ENCODE results near the gene FBN1. TPM values are rescaled to one million over a fixed set of nuclear protein-coding genes. Genes with fewer than 3 reads are reported as not detected.

The FBN1 gene
- total and polyA plus RNA-seq, 10 of the 15 experiments (the other 5 are each of a cell fraction or from before 2014, with no cell fraction given), result 2.2 to 15.3 (median 7.0) TPM

GRCh38 chr15:48360841-48361240, 284.7 kb downstream of the FBN1 start:
- ChIA-PET SMC1A (ENCODE audit: uncharacterized antibody, unreplicated experiment) (interaction anchor here (1.4 to 5.0 kb wide), 3 partner anchors 42 to 440 kb away, joined by 5 to 58 read pairs (median 32); no protein-coding TSS in a partner anchor), CTCF (interaction anchor here (1.6 to 7.0 kb wide), 4 partner anchors 9 to 500 kb away, joined by 14 to 88 read pairs (median 56); no protein-coding TSS in a partner anchor), RAD21 (ENCODE audit: unreplicated experiment) (interaction anchor here (1.3 to 5.2 kb wide), 4 partner anchors 42 to 499 kb away, joined by 4 to 46 read pairs (median 15); no protein-coding TSS in a partner anchor), POLR2A (no interaction called here)
- Histone ChIP-seq H3K9me3 (replicated peaks; ENCODE audit: control insufficient read depth, insufficient read depth, low read length) (no peaks in the 10 kb centered on the region), H3K4me1 (ENCODE audit: control insufficient read depth, insufficient read depth, low read length) (peaks cover 10% of the 10 kb centered on the region), H4K20me1 (ENCODE audit: control insufficient read depth, insufficient read depth) (no peaks in the 10 kb centered on the region), H3K79me2 (ENCODE audit: control insufficient read depth, insufficient read depth, low read length) (no peaks in the 10 kb centered on the region), H3K4me2 (ENCODE audit: control insufficient read depth, insufficient read depth) (no peak overlapping the region), H3K4me3 (no peak overlapping the region), H2AFZ (ENCODE audit: control insufficient read depth, low read depth, low read length) (no peak overlapping the region), H3K9ac (ENCODE audit: control insufficient read depth, insufficient read depth, low read length) (no peak overlapping the region), H3K36me3 (ENCODE audit: control insufficient read depth in 2 of 2, insufficient read depth in 2 of 2, low read length in 1 of 2) (no peaks in the 10 kb centered on the region), H3K27ac (ENCODE audit: control insufficient read depth, insufficient read depth) (no peak overlapping the region), H3K27me3 (replicated peaks in 1 of 2; ENCODE audit: control insufficient read depth in 2 of 2, insufficient read depth in 2 of 2, low read length in 1 of 2) (no peaks in the 10 kb centered on the region)
- DNase-seq (ENCODE audit: low read depth, low spot score) (no peak), ATAC-seq (0 out of 3 replicates have a peak, but pooled peaks have one; percentile 10), FAIRE-seq (peak; percentile 38)
- TF ChIP-seq ETV6 (conservative IDR thresholded peaks at IDR 0.05 in 1 of 2, IDR thresholded peaks at IDR 0.05 in 1 of 2; ENCODE audit: borderline replicate concordance in 1 of 2, low read depth in 1 of 2) (no peak), HDAC2 (IDR thresholded peaks at IDR 0.05) (no peak), CREM (IDR thresholded peaks at IDR 0.05; ENCODE audit: low read depth) (no peak), ATF3 (IDR thresholded peaks at IDR 0.05; ENCODE audit: borderline replicate concordance, extremely low read depth, low read depth, low read length) (no peak), POLR2A (IDR thresholded peaks at IDR 0.05; ENCODE audit: low read depth, low read length) (no peak), SRF (IDR thresholded peaks at IDR 0.05; ENCODE audit: low read depth in 2 of 2, low read length in 2 of 2) (no peak), MTA3 (IDR thresholded peaks at IDR 0.05; ENCODE audit: borderline replicate concordance, low read length) (no peak), PAX5 (IDR thresholded peaks at IDR 0.05; ENCODE audit: borderline replicate concordance, low read depth, low read length) (no peak), ESRRA (IDR thresholded peaks at IDR 0.05; ENCODE audit: low read length) (no peak), BCL11A (IDR thresholded peaks at IDR 0.05; ENCODE audit: low read depth, low read length) (no peak), GATAD2B (conservative IDR thresholded peaks at IDR 0.05; ENCODE audit: low read depth) (no peak), ZNF687 (IDR thresholded peaks at IDR 0.05) (no peak), CHD4 (IDR thresholded peaks at IDR 0.05) (no peak), KDM1A (IDR thresholded peaks at IDR 0.05; ENCODE audit: borderline replicate concordance) (no peak)
- in situ Hi-C loops (cut with MboI) (loop anchor here (25.0 kb wide), 1 partner anchor 801 kb away; the partner anchor contains the start of genes COPS2 and GALK2), intact Hi-C loops (cut with micrococcal nuclease; ENCODE audit: unreplicated experiment) (no loop called here)
- BruUV-seq (replicated peaks), result no TSS peak
- 68% methylated on average over 2 of the region's 2 CpGs for WGBS (ENCODE audit: insufficient coverage, insufficient replicate concordance, low lambda C conversion rate, missing lambda C conversion rate)
